NOMO-1 treated with DMSO at 0.1 percent for 48 hours (cell line): Measurements from ENCODE around the gene SMAP2.
"Not testable (repeated sequence)": the region's sequence is repeated elsewhere in the genome, so short reads cannot be mapped to it uniquely, and the experiment has no call there.

Source experiments
- DNase-seq: peaks from one replicate; lab custom pipeline; 2025; ENCODE audit not compliant: unreplicated experiment; lab: John Stamatoyannopoulos, UW

Gene SMAP2

GRCh38 chr1:40373323-40374283, at the start of gene SMAP2:
Gene SMAP2 (plus strand): TSS chr1:40373727. CDS start chr1:40374121, 394 bp downstream.
- peak; percentile 90 for DNase-seq

- not testable (repeated sequence) for DNase-seq
These were observed 42.1 kb upstream of the SMAP2 start for GRCh38 chr1:40331403-40331802.

DNA sequence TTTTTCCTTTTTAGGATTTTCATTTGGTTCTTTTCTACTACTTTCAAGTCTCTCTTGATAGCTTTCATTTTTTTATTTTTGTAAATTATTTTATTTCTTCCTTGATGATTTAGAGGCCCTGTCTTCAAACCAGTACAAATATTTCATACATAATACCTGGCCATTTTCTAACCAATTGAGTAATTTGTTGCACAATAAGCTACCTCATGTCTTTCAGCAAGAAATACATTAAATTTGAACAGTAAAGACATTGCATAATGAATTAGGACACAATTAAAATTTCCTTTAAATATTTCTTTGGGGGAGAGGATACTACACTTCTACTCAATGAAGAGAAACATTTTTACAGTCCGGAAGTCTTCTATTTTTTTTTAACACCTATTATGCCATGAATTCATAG, 40.8 kb upstream of the SMAP2 start:
- no peak for DNase-seq

- no peak for DNase-seq
These were observed 36.1 kb upstream of the SMAP2 start for GRCh38 chr1:40337443-40337842.

DNA sequence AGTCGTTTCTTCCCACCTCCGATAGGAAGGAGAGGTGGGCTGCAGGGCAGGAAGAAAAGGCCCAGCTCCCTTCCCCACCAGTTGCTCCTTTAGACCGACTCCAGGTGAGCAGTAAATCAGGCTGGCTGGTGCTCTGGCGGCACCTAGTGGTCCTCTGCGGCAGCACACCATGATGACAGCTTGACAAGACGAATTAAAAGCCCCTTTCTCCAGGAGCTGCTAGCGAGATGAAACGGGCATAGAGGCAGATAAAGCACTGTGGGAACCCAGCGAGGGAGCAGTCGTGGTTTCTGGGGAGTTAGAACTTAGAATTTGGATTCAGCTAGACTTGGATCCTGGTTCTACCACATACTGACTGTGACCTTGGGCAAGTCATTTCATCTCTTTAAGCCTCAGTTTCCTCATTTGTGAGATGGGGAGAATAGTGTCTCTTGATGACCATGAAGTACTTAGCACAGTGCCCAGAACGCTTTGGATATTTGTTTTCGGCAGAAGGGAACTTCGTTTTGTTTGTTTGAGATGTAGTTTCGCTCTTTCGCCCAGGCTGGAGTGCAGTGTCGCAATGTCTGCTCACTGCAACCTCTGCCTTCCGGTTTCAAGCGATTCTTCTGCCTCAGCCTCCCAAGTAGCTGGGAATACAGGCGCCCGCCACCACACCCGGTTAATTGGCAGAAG, 34.6 kb upstream of the SMAP2 start:
- peak; percentile 65 for DNase-seq

DNA sequence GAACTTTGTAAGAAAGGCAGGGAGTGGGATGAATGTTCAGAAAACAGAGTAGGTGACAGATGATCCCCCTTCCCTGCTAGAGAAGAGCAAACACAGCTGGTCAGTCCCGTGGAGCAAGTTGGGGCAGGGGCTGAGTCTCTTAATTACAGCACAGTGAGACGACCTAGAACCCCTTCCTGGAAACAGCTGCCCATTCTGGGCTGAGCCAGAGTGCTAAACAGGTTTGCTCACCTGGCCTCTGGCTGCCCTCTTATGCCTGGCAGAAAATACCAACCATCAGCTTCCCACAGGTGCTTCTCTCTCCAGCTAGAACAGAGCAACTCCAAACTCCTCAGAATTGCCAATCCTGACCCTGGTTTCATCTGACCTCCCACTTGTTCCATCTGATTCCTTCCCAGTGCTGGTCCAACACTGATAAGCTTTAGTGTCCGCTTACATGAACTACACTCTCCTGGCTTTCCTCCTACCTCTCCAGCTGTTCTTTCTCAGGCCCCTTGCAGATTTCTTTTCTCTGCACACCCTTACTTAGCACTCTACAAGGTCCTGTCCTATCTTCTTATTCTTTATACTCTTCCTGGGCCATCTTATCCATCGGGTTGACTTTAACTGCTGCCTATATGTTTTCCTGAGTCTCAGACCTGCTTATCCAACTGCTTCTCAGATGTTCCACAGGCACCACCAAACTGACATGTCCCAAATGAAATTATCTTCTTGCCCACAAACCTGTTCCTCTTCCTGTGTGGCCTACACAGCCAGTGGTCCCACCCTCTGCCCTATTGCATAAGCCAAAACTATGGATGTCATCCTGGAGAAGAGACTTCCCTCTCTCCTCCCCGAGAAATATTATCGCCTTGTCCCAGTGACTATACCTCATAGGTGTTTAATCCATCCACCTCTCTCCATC, 33.9 kb upstream of the SMAP2 start:
- no peak for DNase-seq

- peak; percentile 50 for DNase-seq
These were observed 31.8 kb upstream of the SMAP2 start for GRCh38 chr1:40341491-40342380.

DNA sequence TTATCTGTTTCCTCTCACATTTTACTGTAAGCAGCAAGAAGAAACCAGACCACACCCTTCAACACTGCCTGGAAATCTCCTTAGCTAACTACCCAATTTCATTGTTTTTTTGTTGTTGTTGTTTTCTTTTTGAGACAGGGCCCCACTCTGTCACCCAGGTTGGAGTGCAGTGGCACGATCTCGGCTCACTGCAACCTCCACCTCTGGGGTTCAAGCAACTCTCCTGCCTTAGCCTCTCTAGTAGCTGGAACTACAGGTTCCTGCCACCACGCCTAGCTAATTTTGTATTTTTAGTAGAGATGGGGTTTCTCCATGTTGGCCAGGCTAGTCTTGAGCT, 31.2 kb upstream of the SMAP2 start:
- not testable (repeated sequence) for DNase-seq

DNA sequence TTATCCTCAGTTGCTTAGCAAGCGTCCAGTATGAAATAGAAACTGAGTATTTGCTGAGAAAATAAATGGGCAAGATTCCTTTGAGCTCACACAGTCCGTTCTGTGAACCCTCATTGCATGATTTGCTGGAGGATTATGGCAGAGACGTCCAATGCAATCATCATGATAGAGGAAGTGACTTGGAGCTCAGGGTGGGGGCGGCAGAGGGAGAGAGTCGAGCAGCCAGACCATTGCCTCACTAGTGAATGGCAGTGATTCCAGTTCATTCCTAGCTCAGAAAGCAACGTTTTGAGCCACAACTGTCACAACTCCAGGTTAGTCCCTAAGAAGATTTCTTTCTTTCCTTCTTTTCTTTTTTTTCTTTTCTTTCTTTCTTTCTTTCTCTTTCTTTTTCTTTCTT, 28.9 kb upstream of the SMAP2 start:
- peak; percentile 76 for DNase-seq

- DNase-seq: no peak
These were observed 23.1 kb upstream of the SMAP2 start for GRCh38 chr1:40350391-40350790.

- no peak for DNase-seq
These were observed 22.4 kb upstream of the SMAP2 start for GRCh38 chr1:40351124-40351523.

DNA sequence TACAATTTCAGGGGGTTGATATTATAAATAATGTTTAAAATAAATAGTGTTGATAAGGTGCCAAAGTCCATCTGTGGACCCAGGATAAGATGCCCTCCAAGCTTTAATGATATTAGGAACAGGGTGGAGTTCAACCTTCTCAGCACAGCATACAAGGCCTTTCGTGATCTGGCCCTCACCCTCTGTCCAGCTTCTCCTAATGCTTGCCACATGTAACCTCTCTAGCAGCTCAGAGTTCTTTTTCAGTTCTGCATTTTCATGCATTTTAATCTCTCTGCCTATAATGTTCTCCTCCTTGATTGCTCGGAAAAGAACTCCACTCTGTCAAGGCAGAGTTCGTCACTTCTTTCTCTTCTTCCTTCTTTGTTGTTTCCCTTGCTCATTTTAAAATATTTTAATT, 21.4 kb upstream of the SMAP2 start:
- peak; percentile 81 for DNase-seq

GRCh38 chr1:40353082-40353481, 20.4 kb upstream of the SMAP2 start:
- DNase-seq: no peak

DNA sequence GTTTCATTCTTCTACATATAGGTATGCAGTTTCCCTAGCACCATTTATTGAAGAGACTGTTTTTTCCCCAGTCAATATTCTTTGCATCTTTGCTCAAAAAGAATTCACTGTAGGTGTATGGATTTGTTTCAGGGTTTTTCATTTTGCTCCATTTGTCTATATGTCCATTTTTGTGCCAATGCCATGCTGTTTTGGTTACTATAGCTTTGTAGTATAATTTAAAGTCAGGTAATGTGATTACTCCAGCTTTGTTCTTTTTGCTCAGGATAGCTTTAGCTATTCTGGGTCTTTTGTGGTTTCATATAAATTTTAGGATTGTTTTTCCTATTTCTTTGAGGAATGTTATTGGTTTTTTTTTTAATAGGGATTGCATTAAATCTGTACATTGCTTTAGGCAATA, 15.9 kb upstream of the SMAP2 start:
- no peak for DNase-seq

GRCh38 chr1:40360631-40361030, 12.9 kb upstream of the SMAP2 start:
- DNase-seq: no peak

GRCh38 chr1:40361201-40361600, 12.3 kb upstream of the SMAP2 start:
- DNase-seq: no peak

GRCh38 chr1:40361637-40362036, 11.9 kb upstream of the SMAP2 start:
- DNase-seq: no peak

DNA sequence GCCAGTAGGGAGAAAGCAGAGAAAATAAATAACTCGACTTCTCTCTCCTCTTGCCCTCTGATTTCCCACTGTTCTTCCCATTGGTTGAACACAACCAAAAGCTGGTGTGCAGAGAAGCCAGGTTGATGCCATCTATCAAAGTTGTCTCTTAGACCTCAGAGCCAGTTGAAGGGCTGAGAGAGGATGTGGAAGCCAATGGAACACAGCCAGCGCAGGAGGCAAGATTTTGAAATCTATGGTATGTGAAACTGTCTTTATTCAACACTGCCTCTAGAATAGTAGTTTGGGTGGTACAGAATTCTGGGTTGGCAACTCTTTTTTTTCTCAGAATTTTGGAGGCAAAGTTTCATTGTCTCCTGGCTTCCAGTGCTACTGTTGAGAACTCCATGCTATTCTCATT, 11.3 kb upstream of the SMAP2 start:
- no peak for DNase-seq

GRCh38 chr1:40362699-40363098, 10.8 kb upstream of the SMAP2 start:
- no peak for DNase-seq

DNA sequence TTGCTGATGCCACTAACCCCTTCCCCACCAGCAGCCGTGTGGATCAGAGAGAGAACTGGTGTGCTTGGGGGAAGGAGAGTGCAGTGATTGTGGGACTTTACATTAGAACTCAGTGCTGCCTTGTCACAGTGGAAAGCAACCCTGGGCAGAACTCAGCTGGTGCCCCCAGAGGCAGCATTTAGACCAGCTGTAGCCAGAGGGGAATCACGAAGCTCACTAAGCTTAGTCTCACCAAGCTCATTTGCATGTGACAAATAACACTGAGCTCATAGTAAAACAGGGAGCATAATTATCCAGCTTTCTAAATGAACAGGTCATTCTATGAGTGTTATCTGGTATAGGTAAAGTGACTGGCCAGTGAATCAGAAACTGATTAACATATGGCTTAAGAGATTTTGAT, 9.8 kb upstream of the SMAP2 start:
- no peak for DNase-seq
